Right lobe of liver (tissue), 6 donors: ENCODE data around the gene RCAN2. TPM values are rescaled to one million over a fixed set of nuclear protein-coding genes. Genes with fewer than 3 reads are reported as not detected.

ENCODE experiments used
- ATAC-seq, 4 donors: fragments of 200-7000 bp; cut with Tn5 transposase; one replicate each; pipeline ENCODE4 v1.9.1; 2020; ENCODE audit warnings: mild to moderate bottlenecking in 4 of 4, moderate library complexity in 4 of 4
- DNase-seq, 3 donors: peaks; one replicate each; pipeline ENCODE4 v3.0.0-alpha.2; 2020
- H3K27ac ChIP-seq, 3 donors: fragments of 200-600 bp; one replicate each; pipeline ENCODE4 v1.8.0; 2022
- H3K27me3 ChIP-seq, 2 donors: fragments of 200-600 bp; one replicate each; pipeline ENCODE4 v1.8.0; 2022
- H3K36me3 ChIP-seq, 4 donors: fragments of 200-600 bp; sonication (generic) in 1 of 4; one replicate each; pipeline versions ENCODE4 v1.5.1 to v1.8.0; 2017 to 2022; ENCODE audit warnings: control low read depth in 1 of 4
- H3K4me1 ChIP-seq, 4 donors: fragments of 200-600 bp; sonication (generic) in 1 of 4; one replicate each; pipeline versions ENCODE4 v1.5.1 to v1.8.0; 2017 to 2022; ENCODE audit warnings: control low read depth in 1 of 4
- H3K4me3 ChIP-seq, 3 donors: fragments of 200-600 bp; one replicate each; pipeline ENCODE4 v1.8.0; 2022
- H3K9me3 ChIP-seq, 4 donors: fragments of 200-600 bp; sonication (generic) in 1 of 4; one replicate each; pipeline versions ENCODE4 v1.5.1 to v1.8.0; 2017 to 2022; ENCODE audit warnings: control low read depth in 1 of 4
- POLR2A ChIP-seq: fragments of 450-650 bp; IDR thresholded peaks from one replicate; pipeline ENCODE4 v1.6.1; 2017; ENCODE audit warnings: antibody characterized with exemption, mild to moderate bottlenecking
- WGBS: methylation state at CpG from one replicate; pipeline ENCODE4 v1.1.6; 2018; ENCODE audit warnings: low coverage, low lambda C conversion rate; ENCODE audit not compliant: insufficient coverage; ENCODE audit errors: missing lambda C conversion rate; 5-methylcytosine and 5-hydroxymethylcytosine counted together
- intact Hi-C, 2 donors: fragments of 100-400 bp; cut with DNase I; formaldehyde crosslinking; loops; one replicate each; pipeline versions ENCODE4 v1.11.2 to v1.14.1; 2022
- total RNA-seq, 6 experiments: library from RNA; depleted of rRNA in 2 of 6; stranded (reverse); fragments of >200 nt in 2 of 6; fragmentation: NEBNext Ultra II Directional in 3 of 6; extraction: Animal tissue kit (Norgen Biotek cat#: 25700) in 3 of 6; gene quantifications; one replicate each; pipeline versions ENCODE4 v1.1.0 to v1.2.4, GENCODE V29; 2016 to 2023
- TF ChIP-seq, protein P1 (sequence below), 4 donors: fragments of 200-600 bp in 3 of 4; fragments of 450-650 bp in 1 of 4; IDR thresholded peaks; one replicate each; pipeline versions ENCODE4 v1.5.1 to v1.8.0; 2016 to 2022; ENCODE audit warnings: antibody characterized with exemption in 4 of 4, mild to moderate bottlenecking in 2 of 4
- donor health status: DM: no; HTN: yes; CAD: no.
- donor health status: DM: no; HTN: no; CAD: no.
- donor health status: DM: no; HTN: no; CAD: no.
- donor health status: DM: no; HTN: yes; CAD: no.
- donor health status: DM: no; HTN: yes; CAD: no.

RCAN2 gene
- total RNA-seq, 6 experiments from 2014 or later: 0.77 to 4.5 (median 1.9) TPM

DNA sequence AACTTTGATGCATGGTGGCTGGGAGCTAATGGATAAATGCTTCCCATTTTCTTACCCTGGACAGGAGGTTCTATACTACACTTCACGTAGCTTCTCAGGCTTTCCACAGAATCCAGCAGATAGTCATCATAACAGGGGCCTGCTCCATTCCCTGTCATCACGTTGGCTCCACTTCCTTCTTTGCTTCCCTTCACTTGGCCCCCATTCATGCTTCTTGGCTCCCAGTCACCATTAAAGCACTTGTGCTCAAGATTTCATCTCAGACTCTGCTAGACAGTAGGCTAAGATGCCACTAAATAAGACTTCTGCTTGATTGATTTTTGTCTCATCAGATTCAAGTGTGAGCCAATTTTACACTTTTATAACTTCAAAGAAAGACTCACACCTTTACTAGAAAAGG lies 186.0 kb downstream of the RCAN2 start:
- WGBS: 75% methylated on average over 2 of the region's 2 CpGs
- TF ChIP-seq POLR2A: no peak
- TF ChIP-seq, protein P1, sequence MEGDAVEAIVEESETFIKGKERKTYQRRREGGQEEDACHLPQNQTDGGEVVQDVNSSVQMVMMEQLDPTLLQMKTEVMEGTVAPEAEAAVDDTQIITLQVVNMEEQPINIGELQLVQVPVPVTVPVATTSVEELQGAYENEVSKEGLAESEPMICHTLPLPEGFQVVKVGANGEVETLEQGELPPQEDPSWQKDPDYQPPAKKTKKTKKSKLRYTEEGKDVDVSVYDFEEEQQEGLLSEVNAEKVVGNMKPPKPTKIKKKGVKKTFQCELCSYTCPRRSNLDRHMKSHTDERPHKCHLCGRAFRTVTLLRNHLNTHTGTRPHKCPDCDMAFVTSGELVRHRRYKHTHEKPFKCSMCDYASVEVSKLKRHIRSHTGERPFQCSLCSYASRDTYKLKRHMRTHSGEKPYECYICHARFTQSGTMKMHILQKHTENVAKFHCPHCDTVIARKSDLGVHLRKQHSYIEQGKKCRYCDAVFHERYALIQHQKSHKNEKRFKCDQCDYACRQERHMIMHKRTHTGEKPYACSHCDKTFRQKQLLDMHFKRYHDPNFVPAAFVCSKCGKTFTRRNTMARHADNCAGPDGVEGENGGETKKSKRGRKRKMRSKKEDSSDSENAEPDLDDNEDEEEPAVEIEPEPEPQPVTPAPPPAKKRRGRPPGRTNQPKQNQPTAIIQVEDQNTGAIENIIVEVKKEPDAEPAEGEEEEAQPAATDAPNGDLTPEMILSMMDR (IDR thresholded peaks at IDR 0.05): no peak
- DNase-seq (no peak), ATAC-seq (no peak)
- intact Hi-C loops: no loop called here
- Histone ChIP-seq H3K9me3 (no peaks in the 10 kb centered on the region), H3K27me3 (no peaks in the 10 kb centered on the region), H3K4me1 (no peaks in the 10 kb centered on the region), H3K4me3 (no peak overlapping the region), H3K27ac (no peak overlapping the region), H3K36me3 (no peaks in the 10 kb centered on the region)

DNA sequence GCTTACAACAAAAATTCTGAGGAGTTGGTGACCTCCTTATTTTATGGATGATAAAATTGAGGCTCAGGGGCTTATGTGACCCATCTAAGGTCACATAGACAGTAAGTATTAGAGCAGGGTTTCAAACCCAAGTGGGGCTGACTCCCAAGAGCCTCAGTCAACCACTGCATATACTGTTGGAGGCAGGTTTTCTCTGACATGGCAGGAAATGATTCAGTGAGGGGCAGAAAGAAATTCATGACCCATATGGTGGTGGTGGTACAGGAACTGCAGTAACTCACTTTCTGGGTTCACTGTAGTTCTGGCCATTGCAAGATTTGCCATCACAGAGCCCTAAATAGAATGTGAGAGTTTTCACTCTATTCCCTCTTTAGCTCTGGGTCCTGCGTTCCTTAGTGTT lies 188.4 kb downstream of the RCAN2 start:
- Histone ChIP-seq H3K36me3 (no peaks in the 10 kb centered on the region), H3K9me3 (no peaks in the 10 kb centered on the region), H3K4me1 (no peaks in the 10 kb centered on the region), H3K27ac (no peak overlapping the region), H3K27me3 (no peaks in the 10 kb centered on the region), H3K4me3 (no peak overlapping the region)
- ATAC-seq (no peak), DNase-seq (no peak)
- intact Hi-C loops: no loop called here
- TF ChIP-seq, protein P1 (IDR thresholded peaks at IDR 0.05): no peak
- no peak for TF ChIP-seq POLR2A
- 89% methylated on average over 1 of the region's 1 CpG for WGBS

DNA sequence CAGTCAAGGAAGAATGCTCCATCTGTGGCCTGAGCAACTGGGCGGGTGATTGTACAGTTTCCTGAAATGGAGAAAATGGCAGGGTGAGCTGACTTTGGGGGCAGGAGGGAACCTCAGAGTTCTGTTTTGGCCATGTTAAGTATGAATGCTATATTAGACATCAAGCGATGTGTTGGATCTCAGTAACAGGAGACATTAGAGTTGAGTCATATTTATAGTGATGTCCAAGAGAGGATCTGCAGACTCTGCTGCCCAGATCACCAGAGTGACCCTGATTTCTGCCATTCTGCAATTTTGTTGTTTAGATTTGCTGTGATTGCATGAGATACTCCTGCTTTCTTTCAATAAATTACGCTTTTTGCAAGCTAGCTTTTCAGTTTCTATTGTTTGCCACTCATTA lies 189.1 kb downstream of the RCAN2 start:
- Histone ChIP-seq H3K36me3 (no peaks in the 10 kb centered on the region), H3K27ac (no peak overlapping the region), H3K9me3 (no peaks in the 10 kb centered on the region), H3K4me3 (no peak overlapping the region), H3K4me1 (no peaks in the 10 kb centered on the region), H3K27me3 (no peaks in the 10 kb centered on the region)
- TF ChIP-seq, protein P1 (IDR thresholded peaks at IDR 0.05): no peak
- no peak for TF ChIP-seq POLR2A
- intact Hi-C loops: no loop called here
- ATAC-seq (no peak), DNase-seq (no peak)
- WGBS: 96% methylated on average over 3 of the region's 3 CpGs

DNA sequence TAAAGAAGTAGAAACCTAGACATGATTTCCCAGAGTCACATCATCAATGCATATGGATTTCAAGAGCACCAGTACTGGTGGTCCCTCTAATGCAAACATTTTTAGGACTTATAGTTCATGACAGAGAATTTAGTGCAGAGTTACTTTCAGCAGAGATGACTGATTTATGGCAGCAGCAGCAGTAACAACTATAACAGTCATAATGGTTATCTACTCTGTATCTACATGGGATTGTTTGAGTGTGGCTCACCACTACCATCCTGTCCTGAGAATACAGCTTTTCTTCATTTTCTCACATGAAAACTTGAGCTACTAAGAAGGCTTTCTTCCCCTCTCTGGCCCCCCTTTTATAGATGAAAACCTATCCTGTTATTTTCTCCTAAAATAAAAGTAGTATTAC lies 192.0 kb downstream of the RCAN2 start:
- intact Hi-C loops: no loop called here

DNA sequence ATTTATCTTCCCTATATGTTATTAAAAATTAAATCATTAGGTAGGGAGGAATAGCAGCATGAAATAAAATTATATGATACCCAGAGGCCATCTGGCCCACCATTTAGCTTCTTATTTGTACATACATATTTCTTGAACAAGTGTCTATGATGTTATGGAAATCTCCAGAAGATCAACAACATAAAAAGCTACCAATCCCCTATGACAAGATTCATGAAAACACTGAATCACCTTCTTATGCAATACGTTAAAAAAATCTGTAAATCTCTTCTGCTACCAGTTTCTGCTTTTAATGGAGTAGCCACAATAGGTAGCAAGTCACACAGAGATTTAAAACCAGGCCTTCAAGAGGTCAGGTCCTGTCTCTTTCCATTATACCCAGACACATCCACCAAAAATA lies 194.7 kb downstream of the RCAN2 start:
- WGBS: 25% methylated on average over 1 of the region's 1 CpG
- no peaks in the 10 kb centered on the region for H3K27me3 ChIP-seq
- no peak for ATAC-seq

More for the DNA sequence above, 192.0 kb downstream of the RCAN2 start:
- DNase-seq: no peak
- H3K27ac ChIP-seq: no peak overlapping the region
- ATAC-seq: no peak
- no peak for TF ChIP-seq POLR2A
- TF ChIP-seq, protein P1 (IDR thresholded peaks at IDR 0.05): no peak
- no peaks in the 10 kb centered on the region for H3K36me3 ChIP-seq
- H3K4me1 ChIP-seq: no peaks in the 10 kb centered on the region
- H3K9me3 ChIP-seq: no peaks in the 10 kb centered on the region
- H3K27me3 ChIP-seq: no peaks in the 10 kb centered on the region
- no peak overlapping the region for H3K4me3 ChIP-seq

More for the DNA sequence above, 194.7 kb downstream of the RCAN2 start:
- no peak for DNase-seq
- intact Hi-C loops: no loop called here
- no peak for TF ChIP-seq POLR2A
- TF ChIP-seq, protein P1 (IDR thresholded peaks at IDR 0.05): no peak
- Histone ChIP-seq H3K9me3 (no peaks in the 10 kb centered on the region), H3K27ac (no peak overlapping the region), H3K4me3 (no peak overlapping the region), H3K4me1 (no peaks in the 10 kb centered on the region), H3K36me3 (no peaks in the 10 kb centered on the region)
